Suprapubic skin (tissue), 4 donors: ENCODE measurements around the gene FANK1. TPM values are rescaled to one million over a fixed set of nuclear protein-coding genes. Genes with fewer than 3 reads are reported as not detected.

ENCODE experiments used
- DNase-seq, 2 donors: peaks; one replicate each; pipeline ENCODE4 v3.0.0-alpha.2; 2019; ENCODE audit warnings: low spot score in 2 of 2
- H3K27ac ChIP-seq: fragments of 200-600 bp; sonication (generic); one replicate; pipeline ENCODE4 v1.5.1; 2019
- H3K27me3 ChIP-seq: fragments of 200-600 bp; sonication (generic); one replicate; pipeline ENCODE4 v1.5.1; 2019
- H3K36me3 ChIP-seq: fragments of 200-600 bp; sonication (generic); one replicate; pipeline ENCODE4 v1.5.1; 2019
- H3K4me1 ChIP-seq: fragments of 200-600 bp; sonication (generic); one replicate; pipeline ENCODE4 v1.5.1; 2019
- H3K4me3 ChIP-seq: fragments of 200-600 bp; sonication (generic); one replicate; pipeline ENCODE4 v1.5.1; 2019; ENCODE audit warnings: mild to moderate bottlenecking
- H3K9me3 ChIP-seq: fragments of 200-600 bp; sonication (generic); one replicate; pipeline ENCODE4 v1.5.1; 2019
- EP300 ChIP-seq: sonication (generic); formaldehyde crosslinking; IDR thresholded peaks from one replicate; pipeline ENCODE4 v1.6.1; 2017; ENCODE audit warnings: antibody characterized with exemption
- POLR2A ChIP-seq, 2 donors: fragments of 450-650 bp; IDR thresholded peaks; one replicate each; pipeline ENCODE4 v1.6.1; 2017; ENCODE audit warnings: antibody characterized with exemption in 2 of 2, mild to moderate bottlenecking in 2 of 2, moderate library complexity in 2 of 2
- POLR2AphosphoS5 ChIP-seq, 3 donors: sonication (generic); formaldehyde crosslinking; IDR thresholded peaks; one replicate each; pipeline ENCODE4 v1.6.1; 2017; ENCODE audit warnings: antibody characterized with exemption in 3 of 3
- WGBS: methylation state at CpG from one replicate; pipeline ENCODE4 v1.1.5; 2018; 5-methylcytosine and 5-hydroxymethylcytosine counted together
- total RNA-seq, 4 donors: library from RNA; depleted of rRNA; stranded (reverse); fragments of >200 nt; gene quantifications; one replicate each; pipeline ENCODE4 v1.1.0, GENCODE V29; 2016
- TF ChIP-seq, protein P1 (sequence below), 2 donors: fragments of 200-600 bp in 1 of 2; fragments of 450-650 bp in 1 of 2; sonication (generic) in 1 of 2; IDR thresholded peaks; one replicate each; pipeline ENCODE4 v1.5.1; 2016 to 2019; ENCODE audit warnings: antibody characterized with exemption in 2 of 2, mild to moderate bottlenecking in 1 of 2, moderate library complexity in 1 of 2

Gene FANK1
- total RNA-seq, 4 donors from 2014 or later, result 3.7 to 8.2 (median 5.8) TPM

DNA sequence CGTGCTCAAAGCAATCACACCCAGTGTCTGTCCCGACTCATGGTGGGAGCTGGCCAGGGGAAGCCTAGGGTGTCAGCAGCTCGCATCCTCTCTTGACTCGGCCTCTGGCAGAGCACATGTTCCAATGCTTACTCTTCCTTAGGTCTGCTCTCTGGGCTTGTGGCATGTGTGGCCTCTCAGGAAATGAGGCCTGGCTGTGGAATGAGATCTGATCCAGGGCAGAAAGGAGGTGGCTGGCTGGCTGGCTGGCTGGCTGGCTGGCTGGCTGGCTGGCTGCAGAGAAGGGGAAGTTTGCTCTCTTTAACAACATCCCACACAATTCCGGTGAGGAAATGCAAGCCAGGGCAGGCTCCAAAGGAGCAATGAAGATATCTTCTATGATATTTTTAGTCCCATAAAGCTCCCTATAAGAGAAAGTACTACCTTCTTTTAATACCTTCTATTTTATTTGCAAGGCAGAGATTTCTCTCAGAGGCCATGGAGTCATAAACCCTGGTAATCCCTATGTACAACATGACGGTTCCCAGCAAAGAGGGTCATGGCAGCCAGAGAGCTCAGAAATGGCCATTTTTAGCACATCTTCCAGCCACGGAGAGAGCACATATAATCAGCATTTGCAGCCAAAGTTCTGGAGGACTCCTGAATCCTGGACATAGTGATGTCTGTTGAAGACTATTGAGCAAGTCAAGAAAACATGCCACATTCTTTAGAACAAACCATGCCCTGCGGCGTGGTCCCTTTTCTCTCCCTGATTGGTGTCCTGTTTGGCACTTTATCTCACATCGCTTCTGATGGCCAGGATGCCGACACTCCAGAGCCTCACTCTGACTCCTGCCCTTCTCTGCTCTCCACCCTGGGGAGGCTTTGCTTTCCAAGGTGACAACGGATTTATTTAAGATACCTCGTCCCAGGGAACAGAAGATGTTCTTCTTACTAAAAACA is 153.7 kb downstream of the FANK1 start:
- no peak for DNase-seq
- Histone ChIP-seq H3K27me3 (no peaks in the 10 kb centered on the region), H3K36me3 (no peaks in the 10 kb centered on the region), H3K4me1 (peaks cover 6% of the 10 kb centered on the region), H3K4me3 (no peak overlapping the region), H3K9me3 (no peaks in the 10 kb centered on the region), H3K27ac (no peak overlapping the region)
- 73% methylated on average over 12 of the region's 13 CpGs for WGBS
- TF ChIP-seq, protein P1, sequence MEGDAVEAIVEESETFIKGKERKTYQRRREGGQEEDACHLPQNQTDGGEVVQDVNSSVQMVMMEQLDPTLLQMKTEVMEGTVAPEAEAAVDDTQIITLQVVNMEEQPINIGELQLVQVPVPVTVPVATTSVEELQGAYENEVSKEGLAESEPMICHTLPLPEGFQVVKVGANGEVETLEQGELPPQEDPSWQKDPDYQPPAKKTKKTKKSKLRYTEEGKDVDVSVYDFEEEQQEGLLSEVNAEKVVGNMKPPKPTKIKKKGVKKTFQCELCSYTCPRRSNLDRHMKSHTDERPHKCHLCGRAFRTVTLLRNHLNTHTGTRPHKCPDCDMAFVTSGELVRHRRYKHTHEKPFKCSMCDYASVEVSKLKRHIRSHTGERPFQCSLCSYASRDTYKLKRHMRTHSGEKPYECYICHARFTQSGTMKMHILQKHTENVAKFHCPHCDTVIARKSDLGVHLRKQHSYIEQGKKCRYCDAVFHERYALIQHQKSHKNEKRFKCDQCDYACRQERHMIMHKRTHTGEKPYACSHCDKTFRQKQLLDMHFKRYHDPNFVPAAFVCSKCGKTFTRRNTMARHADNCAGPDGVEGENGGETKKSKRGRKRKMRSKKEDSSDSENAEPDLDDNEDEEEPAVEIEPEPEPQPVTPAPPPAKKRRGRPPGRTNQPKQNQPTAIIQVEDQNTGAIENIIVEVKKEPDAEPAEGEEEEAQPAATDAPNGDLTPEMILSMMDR (IDR thresholded peaks at IDR 0.05), result no peak
- TF ChIP-seq POLR2AphosphoS5 (IDR thresholded peaks at IDR 0.05) (no peak), POLR2A (IDR thresholded peaks at IDR 0.05) (no peak), EP300 (no peak)

DNA sequence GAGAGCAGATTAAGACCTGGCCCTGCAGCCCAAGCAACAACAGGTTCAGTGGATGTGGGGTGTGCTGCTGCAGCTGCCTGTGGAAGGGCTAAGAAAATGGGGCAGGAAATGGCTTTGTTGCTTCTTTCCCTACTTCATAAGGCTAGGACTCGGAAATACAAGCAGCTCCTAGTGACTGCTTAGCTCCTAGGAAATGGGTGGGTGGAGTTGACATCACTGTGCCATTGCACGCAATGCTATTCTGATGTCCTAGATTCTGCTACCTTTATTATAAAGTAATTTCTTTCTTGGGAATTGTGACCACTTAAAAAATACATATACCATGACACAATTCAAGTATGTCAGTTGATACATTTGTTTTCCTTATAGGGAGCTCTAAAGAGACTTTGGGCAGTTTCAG is 155.8 kb downstream of the FANK1 start:
- Histone ChIP-seq H3K9me3 (no peaks in the 10 kb centered on the region), H3K27ac (no peak overlapping the region), H3K4me3 (no peak overlapping the region), H3K36me3 (no peaks in the 10 kb centered on the region), H3K4me1 (peaks cover 6% of the 10 kb centered on the region), H3K27me3 (no peaks in the 10 kb centered on the region)
- no peak for TF ChIP-seq POLR2A (IDR thresholded peaks at IDR 0.05)
- TF ChIP-seq, protein P1 (IDR thresholded peaks at IDR 0.05), result no peak
- no peak for TF ChIP-seq POLR2AphosphoS5 (IDR thresholded peaks at IDR 0.05)
- TF ChIP-seq EP300, result no peak
- 92% methylated on average over 2 of the region's 2 CpGs for WGBS
- no peak for DNase-seq

DNA sequence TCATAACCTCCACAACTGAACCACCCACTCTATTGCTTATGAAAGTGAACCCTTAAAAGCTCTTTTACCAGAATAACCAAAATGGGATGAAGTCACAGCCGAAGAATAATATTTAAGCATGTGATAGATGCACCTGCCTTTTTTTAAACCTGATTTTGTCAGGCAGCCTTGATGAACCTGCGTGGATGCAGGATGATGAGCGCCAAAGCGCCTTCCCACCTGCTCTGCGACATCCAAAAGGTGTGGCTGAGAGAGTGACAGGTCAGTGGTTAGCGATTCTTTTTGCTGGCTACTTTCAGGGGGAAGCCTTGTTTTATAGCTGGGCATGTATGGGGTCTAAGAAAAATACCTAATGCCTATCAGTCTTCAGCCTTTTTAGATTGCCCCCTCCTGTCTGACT is 157.8 kb downstream of the FANK1 start:
- H3K27me3 ChIP-seq, result peaks cover 7% of the 10 kb centered on the region
- no peaks in the 10 kb centered on the region for H3K9me3 ChIP-seq
- no peaks in the 10 kb centered on the region for H3K36me3 ChIP-seq
- DNase-seq, result no peak
- H3K4me1 ChIP-seq, result peaks cover 6% of the 10 kb centered on the region
- H3K4me3 ChIP-seq, result no peak overlapping the region
- TF ChIP-seq POLR2A (IDR thresholded peaks at IDR 0.05) (no peak), EP300 (no peak), POLR2AphosphoS5 (IDR thresholded peaks at IDR 0.05) (no peak)
- TF ChIP-seq, protein P1 (IDR thresholded peaks at IDR 0.05), result no peak
- H3K27ac ChIP-seq, result no peak overlapping the region
- 96% methylated on average over 6 of the region's 6 CpGs for WGBS

DNA sequence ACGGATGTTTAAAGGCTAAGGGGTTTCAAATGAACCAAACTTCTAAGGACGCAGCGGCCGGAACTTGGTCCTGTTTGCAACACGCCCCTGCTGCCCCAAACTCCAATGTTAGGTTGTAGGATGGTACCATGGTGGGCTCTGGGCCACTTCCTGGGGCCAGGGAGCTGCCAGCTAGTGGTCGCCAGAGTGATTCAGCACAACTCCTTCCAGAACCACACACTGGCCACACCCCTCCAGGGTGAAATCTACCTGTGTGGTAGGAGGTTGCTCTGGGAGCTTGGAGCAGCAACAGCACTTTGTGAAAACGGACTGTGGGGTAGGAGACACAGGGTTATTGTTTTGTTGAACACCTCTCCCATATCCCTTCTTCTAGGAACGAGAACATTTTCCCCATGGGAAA is 161.1 kb downstream of the FANK1 start:
- no peak for DNase-seq
- no peak overlapping the region for H3K27ac ChIP-seq
- no peak overlapping the region for H3K4me3 ChIP-seq
- WGBS, result 86% methylated on average over 8 of the region's 8 CpGs
- no peaks in the 10 kb centered on the region for H3K9me3 ChIP-seq
- no peaks in the 10 kb centered on the region for H3K36me3 ChIP-seq
- H3K4me1 ChIP-seq, result peaks cover 14% of the 10 kb centered on the region
- TF ChIP-seq POLR2A (IDR thresholded peaks at IDR 0.05) (no peak), EP300 (no peak), POLR2AphosphoS5 (IDR thresholded peaks at IDR 0.05) (no peak)
- TF ChIP-seq, protein P1 (IDR thresholded peaks at IDR 0.05), result no peak
- H3K27me3 ChIP-seq, result peaks cover 7% of the 10 kb centered on the region

GRCh38 chr10:126058104-126058503 is 161.7 kb downstream of the FANK1 start:
- Histone ChIP-seq H3K27me3 (peaks cover 7% of the 10 kb centered on the region), H3K4me1 (peaks cover 20% of the 10 kb centered on the region), H3K27ac (no peak overlapping the region), H3K36me3 (no peaks in the 10 kb centered on the region), H3K9me3 (no peaks in the 10 kb centered on the region), H3K4me3 (no peak overlapping the region)
- TF ChIP-seq, protein P1 (IDR thresholded peaks at IDR 0.05), result no peak
- TF ChIP-seq EP300 (no peak), POLR2AphosphoS5 (IDR thresholded peaks at IDR 0.05) (no peak), POLR2A (IDR thresholded peaks at IDR 0.05) (no peak)
- no peak for DNase-seq
- WGBS, result 78% methylated on average over 6 of the region's 6 CpGs
